GM10266 (cell line): ENCODE data around the gene DTWD1.
"Not testable (repeated sequence)": the region's sequence is repeated elsewhere in the genome, so short reads cannot be mapped to it uniquely, and the experiment has no call there.

Experiments
- DNase-seq: peaks from one replicate; pipeline ENCODE4 v3.0.0; 2012; ENCODE audit errors: extremely low spot score
- CTCF ChIP-seq: IDR thresholded peaks from 2 replicates; pipeline ENCODE4 v1.5.1; 2012; ENCODE audit warnings: mild to moderate bottlenecking, low read depth; ENCODE audit not compliant: control insufficient read depth, insufficient read depth; ENCODE audit errors: missing control alignments

The DTWD1 gene

GRCh38 chr15:49646891-49647290 lies 26.0 kb downstream of the DTWD1 start:
- no peak for TF ChIP-seq CTCF
- no peak for DNase-seq

GRCh38 chr15:49649987-49650386 lies 29.1 kb downstream of the DTWD1 start:
- no peak for TF ChIP-seq CTCF
- DNase-seq = no peak

- TF ChIP-seq CTCF = no peak
- DNase-seq = no peak
These were observed 29.8 kb downstream of the DTWD1 start for GRCh38 chr15:49650676-49651075.

- TF ChIP-seq CTCF = no peak
These were observed 32.1 kb downstream of the DTWD1 start for GRCh38 chr15:49652922-49653321.

GRCh38 chr15:49656734-49657133 lies 35.9 kb downstream of the DTWD1 start:
- no peak for TF ChIP-seq CTCF
- no peak for DNase-seq

More at GRCh38 chr15:49652922-49653321, 32.1 kb downstream of the DTWD1 start:
- DNase-seq = no peak

- TF ChIP-seq CTCF = no peak
- DNase-seq = no peak
These were observed 43.9 kb downstream of the DTWD1 start for GRCh38 chr15:49664716-49665115.

- DNase-seq = not testable (repeated sequence)
These were observed 45.6 kb downstream of the DTWD1 start for GRCh38 chr15:49666486-49666885.

- DNase-seq = no peak
- TF ChIP-seq CTCF = no peak
These were observed 48.4 kb downstream of the DTWD1 start for GRCh38 chr15:49669288-49669687.
